H54 (cell line): ENCODE measurements around the gene EDIL3.

Experiments used
- DNase-seq: peaks from one replicate; pipeline ENCODE4 v3.0.0; 2011; ENCODE audit warnings: low spot score, mixed read lengths; ENCODE audit not compliant: insufficient read length
- FAIRE-seq: peaks from 3 replicates; lab custom pipeline; 2011; peaks lifted over from hg19 to GRCh38; lab: Jason Lieb, UNC
- POLR2A ChIP-seq: IDR thresholded peaks from 2 replicates; pipeline ENCODE4 v1.6.1; 2011; ENCODE audit warnings: low read depth, mild to moderate bottlenecking, low read length

EDIL3 gene

DNA sequence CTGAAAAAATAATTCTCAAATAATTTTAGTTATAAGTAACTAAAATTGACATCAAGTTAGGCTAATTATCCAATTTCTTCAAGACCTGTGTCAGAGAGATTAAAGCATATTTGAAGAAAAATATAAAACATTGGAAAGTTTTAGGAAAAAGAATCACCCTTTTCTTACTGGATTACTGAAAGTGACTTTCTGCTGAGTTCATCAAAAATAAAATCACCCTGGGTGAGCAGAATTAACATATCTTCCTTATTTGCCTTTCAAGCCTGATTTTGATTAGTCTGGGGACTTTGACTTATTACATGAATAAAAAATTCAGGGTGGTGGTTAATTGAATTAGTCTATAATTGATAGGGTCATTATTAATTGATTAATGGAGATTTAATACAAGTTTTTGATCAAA lies 411.8 kb downstream of the EDIL3 start:
- TF ChIP-seq POLR2A = no peak
- DNase-seq = no peak
- FAIRE-seq = no peak

DNA sequence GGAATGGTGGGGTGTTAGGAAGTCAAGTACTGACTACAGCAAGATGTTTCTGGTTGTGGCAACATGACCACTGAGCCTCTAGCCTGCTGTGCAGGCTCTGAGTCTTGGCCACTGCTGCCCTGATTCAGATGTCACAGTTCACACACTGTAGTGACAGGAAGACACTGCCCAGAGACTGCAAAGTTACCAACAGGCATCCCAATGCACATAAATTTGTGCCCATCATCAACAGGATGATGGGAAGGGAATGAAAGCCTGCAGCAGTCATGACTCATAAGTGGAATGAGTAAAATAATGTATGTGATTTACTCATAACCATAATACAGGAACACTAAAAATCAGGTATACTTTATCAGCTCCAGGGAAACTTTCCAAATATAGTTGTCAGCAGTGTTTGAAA lies 412.4 kb downstream of the EDIL3 start:
- no peak for TF ChIP-seq POLR2A
- DNase-seq (no peak), FAIRE-seq (peak; percentile 97)

DNA sequence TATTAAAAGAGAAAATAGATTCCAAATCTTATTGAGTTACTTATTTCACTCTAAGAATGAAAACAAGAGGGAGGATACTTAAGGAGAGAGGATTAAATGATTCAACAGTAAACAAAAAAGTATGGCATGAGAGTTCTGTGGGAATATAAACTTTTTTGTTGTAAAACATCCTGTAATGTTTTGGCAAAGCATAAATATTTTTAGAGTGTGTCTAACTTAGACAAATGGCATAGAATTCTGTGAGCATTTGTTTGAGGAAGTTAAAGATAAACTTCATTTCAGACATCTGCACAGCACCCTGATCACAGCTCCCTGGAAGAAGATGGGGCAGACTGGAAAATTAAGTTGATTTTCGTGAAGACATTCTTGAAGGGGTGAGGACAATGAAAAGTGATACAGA lies 417.3 kb downstream of the EDIL3 start:
- DNase-seq = no peak
- FAIRE-seq = no peak
- TF ChIP-seq POLR2A = no peak

DNA sequence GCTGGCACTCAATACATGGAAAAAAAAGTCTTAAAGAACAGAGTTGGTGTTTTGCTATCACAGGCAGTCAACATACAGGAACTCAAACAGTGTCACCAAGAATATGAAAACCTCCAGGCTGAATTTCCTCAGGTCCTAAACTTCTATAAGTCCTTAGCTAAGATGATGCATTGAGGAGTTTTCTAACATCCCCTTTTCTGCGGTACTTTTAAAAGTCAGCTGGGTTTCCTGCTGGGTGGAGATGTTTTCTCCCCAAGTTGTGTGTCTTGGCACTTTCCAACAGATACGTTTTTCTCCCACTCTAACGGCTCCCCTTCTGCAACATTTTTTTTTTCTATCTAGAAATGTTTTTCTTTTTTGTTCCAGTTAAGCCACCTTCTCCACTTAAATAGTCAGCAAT lies 419.2 kb downstream of the EDIL3 start:
- no peak for DNase-seq
- FAIRE-seq = no peak
- TF ChIP-seq POLR2A = no peak

DNA sequence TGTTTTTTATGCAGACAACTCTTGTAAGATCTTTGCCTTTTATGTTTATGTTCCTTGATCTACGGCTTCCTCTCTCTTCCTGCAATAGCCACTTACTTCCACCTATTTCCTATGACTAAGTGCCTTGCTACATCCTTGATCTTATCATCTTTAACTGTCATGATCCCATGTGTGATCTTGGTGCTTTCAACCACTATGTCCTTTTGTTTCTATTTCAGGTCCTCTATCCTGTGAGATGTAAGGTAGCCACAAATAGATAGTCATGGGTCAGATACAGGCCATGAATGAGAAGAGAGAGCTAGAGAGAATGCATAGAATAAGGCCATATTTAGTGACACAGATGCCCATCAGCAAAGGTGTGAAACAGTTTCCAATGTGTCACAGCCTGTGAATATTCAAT lies 420.4 kb downstream of the EDIL3 start:
- FAIRE-seq (peak; percentile 30), DNase-seq (no peak)
- no peak for TF ChIP-seq POLR2A

DNA sequence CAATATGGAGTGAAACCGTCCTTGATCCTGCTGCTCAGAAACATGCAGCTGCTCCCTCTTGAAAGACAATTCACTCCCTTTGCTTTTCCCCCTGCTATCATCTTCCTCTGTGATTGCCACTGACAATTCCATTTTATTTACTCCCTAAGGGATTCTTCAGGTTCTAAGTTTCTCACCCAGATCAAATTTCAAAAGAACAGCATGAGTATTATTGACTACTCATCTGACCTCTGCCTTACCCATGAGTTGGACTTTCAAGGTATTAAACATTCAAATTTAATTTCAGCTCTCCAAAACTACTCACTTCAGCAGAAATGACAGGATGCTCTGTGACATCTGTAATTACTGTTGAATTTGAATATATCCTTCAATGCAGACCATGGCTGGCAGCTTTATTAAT lies 427.5 kb downstream of the EDIL3 start:
- DNase-seq (no peak), FAIRE-seq (peak; percentile 86)
- no peak for TF ChIP-seq POLR2A

DNA sequence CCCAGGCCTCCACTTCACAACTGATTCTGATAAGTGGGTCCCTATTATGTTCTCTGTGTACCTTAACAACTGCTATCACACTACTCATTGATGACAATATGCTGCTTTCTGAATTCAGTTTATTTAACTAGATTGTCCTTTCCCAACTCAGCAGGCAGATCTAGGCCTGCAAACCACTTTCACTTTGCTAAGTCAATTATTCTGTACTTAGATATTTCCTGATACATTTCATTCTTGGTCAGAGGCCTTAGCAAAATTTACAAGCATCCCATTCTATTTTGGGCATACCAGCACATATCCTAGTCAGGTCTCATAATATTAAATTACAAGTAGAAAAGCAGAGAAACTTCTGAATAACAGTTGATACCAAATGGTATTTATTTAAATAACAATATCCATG lies 428.3 kb downstream of the EDIL3 start:
- FAIRE-seq (peak; percentile 53), DNase-seq (no peak)
- no peak for TF ChIP-seq POLR2A

DNA sequence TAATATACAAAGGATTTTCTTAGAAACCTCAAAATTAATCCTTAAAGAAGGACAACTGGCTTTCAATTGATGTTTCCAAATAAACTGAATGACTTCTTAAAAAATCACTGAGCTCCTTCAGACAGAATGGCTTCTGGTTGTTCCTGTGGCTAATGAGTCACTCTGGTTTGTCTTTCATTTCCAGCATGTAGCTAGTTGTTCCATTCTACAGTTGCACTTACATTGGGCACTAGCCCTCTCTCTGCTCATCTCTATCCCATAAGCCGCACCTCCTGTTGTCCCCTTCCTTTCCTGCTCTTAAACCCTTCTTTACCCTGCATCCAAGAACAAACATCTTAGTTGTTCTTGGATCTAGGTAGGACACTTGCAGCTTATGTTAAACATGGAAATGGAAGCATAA lies 428.8 kb downstream of the EDIL3 start:
- no peak for TF ChIP-seq POLR2A
- DNase-seq = no peak
- FAIRE-seq = peak; percentile 98

DNA sequence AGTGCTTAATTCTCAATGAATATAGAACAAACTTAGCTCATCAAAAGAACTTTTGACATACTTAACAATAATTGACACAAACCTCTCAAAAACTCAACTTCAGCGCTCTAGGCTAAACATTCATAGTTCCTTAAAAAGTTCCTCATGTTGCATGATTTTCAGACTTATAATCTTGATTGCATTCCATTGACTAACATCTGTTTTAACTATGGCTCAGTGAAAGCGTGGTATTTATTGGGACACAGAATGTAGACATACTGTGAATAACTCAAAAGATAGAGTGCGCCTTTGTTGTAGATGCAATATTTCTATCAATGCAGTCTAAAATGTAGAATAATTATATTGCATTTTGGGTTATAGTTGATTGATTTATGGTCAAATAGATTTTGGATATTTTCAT lies 436.9 kb downstream of the EDIL3 start:
- DNase-seq = no peak
- no peak for FAIRE-seq
- TF ChIP-seq POLR2A = no peak

DNA sequence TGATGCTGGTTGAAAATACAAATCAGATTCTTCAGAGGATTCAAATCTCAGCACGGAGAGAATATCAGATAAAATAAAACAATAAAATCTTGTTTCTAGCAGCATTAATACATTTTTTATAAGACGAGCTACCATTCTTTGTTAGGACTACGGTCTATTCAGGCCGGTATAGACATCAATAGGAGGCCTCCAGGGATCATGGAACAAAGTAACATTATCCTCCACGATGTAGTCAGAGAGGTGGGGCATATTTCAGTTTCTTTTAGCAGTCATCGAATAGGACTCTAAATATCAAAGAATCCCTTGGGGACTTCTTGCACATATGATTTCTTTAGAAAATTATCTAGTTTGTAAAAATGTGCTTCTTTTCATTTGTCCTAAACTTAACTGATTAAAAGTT lies 438.2 kb downstream of the EDIL3 start:
- DNase-seq (no peak), FAIRE-seq (no peak)
- TF ChIP-seq POLR2A = no peak

DNA sequence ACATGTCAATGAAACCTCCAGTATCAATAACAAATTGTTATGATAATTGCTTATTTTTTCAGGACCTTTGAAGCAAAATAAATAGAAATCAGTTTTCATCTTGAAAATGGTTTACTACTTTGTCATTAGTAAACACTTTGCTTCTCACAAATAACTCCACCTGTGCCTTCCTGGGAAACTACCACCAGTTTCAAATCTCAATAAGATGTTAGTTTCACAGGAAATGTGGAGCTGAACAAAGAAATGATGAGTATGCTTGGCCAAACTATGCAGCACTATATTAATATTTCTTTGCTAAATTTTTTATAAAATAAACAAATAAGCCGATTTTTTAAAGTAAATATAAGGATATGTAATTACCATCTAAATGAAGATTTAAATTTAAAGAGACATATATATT lies 442.5 kb downstream of the EDIL3 start:
- FAIRE-seq (no peak), DNase-seq (no peak)
- no peak for TF ChIP-seq POLR2A

DNA sequence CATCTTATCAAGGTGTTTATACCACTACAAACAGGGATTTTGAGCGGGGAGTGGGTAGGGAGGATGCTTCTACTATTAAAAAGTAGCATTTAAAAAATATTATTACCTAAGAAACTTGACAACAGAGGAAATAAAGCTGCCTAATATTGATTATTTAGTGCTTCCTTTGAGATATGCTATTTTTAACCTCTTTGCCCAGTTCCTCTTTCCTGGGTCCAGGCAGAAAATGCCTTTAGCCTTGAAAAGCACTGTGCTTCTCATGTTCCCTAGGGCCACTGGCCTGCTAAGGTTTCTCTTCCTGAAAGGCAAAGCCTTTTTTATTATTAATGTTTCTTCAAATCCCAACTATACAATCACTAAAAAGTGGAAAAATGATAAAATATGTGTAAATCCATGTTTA lies 446.8 kb downstream of the EDIL3 start:
- TF ChIP-seq POLR2A = no peak
- no peak for DNase-seq
- no peak for FAIRE-seq

DNA sequence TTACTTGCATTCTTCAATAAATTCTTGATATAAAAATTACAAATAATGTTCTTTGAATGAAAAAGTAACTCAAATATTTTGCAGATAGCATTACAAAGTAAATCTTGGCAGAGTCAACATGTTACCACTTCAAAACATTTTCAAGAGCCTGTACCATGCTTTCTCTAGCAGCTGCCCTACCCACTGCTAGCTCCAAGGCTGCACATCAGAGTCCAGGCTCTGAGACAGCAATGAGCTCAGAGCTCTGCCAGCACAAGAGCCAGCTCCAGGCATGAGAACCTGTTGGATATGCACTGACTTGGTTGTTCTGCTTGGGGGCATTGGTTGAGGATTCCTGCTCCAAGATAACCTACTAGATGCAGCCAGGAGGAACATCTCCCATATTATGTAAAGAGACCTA lies 452.7 kb downstream of the EDIL3 start:
- no peak for FAIRE-seq
- no peak for TF ChIP-seq POLR2A
- no peak for DNase-seq

DNA sequence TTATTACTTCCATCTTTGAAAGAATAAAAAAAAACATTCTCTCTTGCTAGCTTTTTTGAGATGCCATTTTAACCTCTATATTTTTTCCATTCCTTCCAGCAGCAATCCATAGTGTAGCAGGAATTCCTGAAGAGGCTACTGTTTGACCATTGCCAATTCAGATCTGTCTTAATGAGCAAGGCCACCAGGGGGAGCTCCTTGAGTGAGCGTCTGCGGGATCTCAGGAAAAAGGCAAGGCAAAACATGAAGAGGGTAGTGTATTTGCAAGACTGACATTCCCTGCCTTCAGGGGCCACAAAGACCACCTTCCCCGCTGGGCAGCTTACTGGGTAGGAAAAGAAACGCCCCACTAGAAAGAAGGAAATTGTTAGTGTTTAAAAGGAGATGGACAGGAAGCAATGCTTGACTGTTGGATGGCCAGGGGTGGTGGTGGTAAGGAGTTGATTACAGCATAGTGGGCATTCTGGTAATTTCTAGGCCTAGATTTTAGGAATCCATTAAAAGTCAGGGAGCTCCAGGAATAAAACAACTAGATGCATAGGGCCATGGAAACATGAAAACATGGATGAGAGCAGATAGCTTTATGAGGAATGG lies 457.4 kb downstream of the EDIL3 start:
- peak; percentile 18 for DNase-seq

DNA sequence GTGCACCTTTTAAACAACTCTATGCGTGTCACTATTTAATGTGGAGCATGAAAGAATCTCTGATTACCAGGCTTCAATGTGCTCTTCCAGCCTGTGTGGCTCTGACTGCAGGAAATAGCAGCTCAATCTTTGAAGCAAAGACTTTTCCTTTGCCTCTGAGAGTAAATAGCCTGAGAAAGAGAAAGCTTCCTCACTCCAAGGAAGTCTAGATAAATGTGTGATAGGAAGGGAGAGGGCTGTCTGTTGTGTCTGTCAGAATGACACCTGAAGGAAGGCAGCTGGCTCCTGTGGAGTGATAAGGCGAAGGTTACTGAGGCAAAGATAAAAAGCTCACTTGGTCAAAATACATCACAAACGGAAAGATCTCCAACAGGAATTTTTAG lies 458.7 kb downstream of the EDIL3 start:
- DNase-seq = no peak
- TF ChIP-seq POLR2A = no peak
- no peak for FAIRE-seq

More for the DNA sequence above, 457.4 kb downstream of the EDIL3 start:
- no peak for TF ChIP-seq POLR2A
- no peak for FAIRE-seq
